HepG2 (cell line): ENCODE data around the gene ITCH. TPM values are rescaled to one million over a fixed set of nuclear protein-coding genes. Genes with fewer than 3 reads are reported as not detected.

Source experiments
- ARHGAP35 ChIP-seq: sonication (generic); formaldehyde crosslinking; IDR thresholded peaks from 2 replicates; pipeline ENCODE4 v1.9.0; 2022; ENCODE audit warnings: mild to moderate bottlenecking, inconsistent platforms, moderate library complexity, missing genetic modification reagents, borderline replicate concordance
- ARNT2 ChIP-seq: sonication (generic); formaldehyde crosslinking; IDR thresholded peaks from 2 replicates; pipeline ENCODE4 v1.8.0; 2022; ENCODE audit warnings: mild to moderate bottlenecking, low read depth, missing genetic modification reagents, moderate library complexity
- FOXA3 ChIP-seq: IDR thresholded peaks from 2 replicates; pipeline ENCODE4 v1.6.1; 2016; ENCODE audit warnings: missing genetic modification reagents, missing compliant biosample characterization
- GABPB1 ChIP-seq: IDR thresholded peaks from 2 replicates; pipeline ENCODE4 v1.6.1; 2016; ENCODE audit warnings: mild to moderate bottlenecking, missing genetic modification reagents, moderate library complexity, missing compliant biosample characterization
- GMEB2 ChIP-seq: IDR thresholded peaks from 2 replicates; pipeline ENCODE4 v1.6.1; 2016; ENCODE audit warnings: missing biosample characterization, missing genetic modification reagents, low read depth
- GTF3A ChIP-seq: sonication (generic); formaldehyde crosslinking; conservative IDR thresholded peaks from 2 replicates; pipeline ENCODE4 v1.4.0; 2020; ENCODE audit warnings: mild to moderate bottlenecking, missing genetic modification reagents
- HNRNPL ChIP-seq: fragments of 200-400 bp; formaldehyde crosslinking; IDR thresholded peaks from 2 replicates; pipeline ENCODE4 v1.6.1; 2017; ENCODE audit warnings: mild to moderate bottlenecking, low read depth, low read length
- MED13 ChIP-seq: sonication (generic); formaldehyde crosslinking; IDR thresholded peaks from 2 replicates; pipeline ENCODE4 v1.5.0; 2020; ENCODE audit warnings: missing genetic modification reagents
- NFE2L1 ChIP-seq: sonication (generic); formaldehyde crosslinking; IDR thresholded peaks from 2 replicates; pipeline ENCODE4 v1.4.0; 2020; ENCODE audit warnings: missing genetic modification reagents, mild to moderate bottlenecking, borderline replicate concordance
- PAWR ChIP-seq: sonication (generic); formaldehyde crosslinking; IDR thresholded peaks from 2 replicates; pipeline ENCODE4 v1.4.0; 2020; ENCODE audit warnings: missing genetic modification reagents, mild to moderate bottlenecking, borderline replicate concordance
- RARG ChIP-seq: sonication (generic); formaldehyde crosslinking; IDR thresholded peaks from 2 replicates; pipeline ENCODE4 v1.4.0; 2020; ENCODE audit warnings: low read depth, mild to moderate bottlenecking, missing genetic modification reagents
- RFX3 ChIP-seq: IDR thresholded peaks from 2 replicates; pipeline ENCODE4 v1.6.1; 2016; ENCODE audit warnings: missing biosample characterization, missing genetic modification reagents
- TFDP2 ChIP-seq: sonication (generic); formaldehyde crosslinking; IDR thresholded peaks from 2 replicates; pipeline ENCODE4 v1.4.0; 2020; ENCODE audit warnings: missing genetic modification reagents
- YEATS2 ChIP-seq: sonication (generic); formaldehyde crosslinking; IDR thresholded peaks from 2 replicates; pipeline ENCODE4 v1.4.0; 2020; ENCODE audit warnings: missing genetic modification reagents, borderline replicate concordance
- ZBTB8A ChIP-seq: sonication (generic); formaldehyde crosslinking; IDR thresholded peaks from 2 replicates; pipeline ENCODE4 v1.4.0; 2020; ENCODE audit warnings: mild to moderate bottlenecking, low read depth, missing genetic modification reagents, borderline replicate concordance
- ZNF136 ChIP-seq: sonication (generic); formaldehyde crosslinking; IDR thresholded peaks from 2 replicates; pipeline ENCODE4 v1.8.1; 2022; ENCODE audit warnings: low read depth, mild to moderate bottlenecking, moderate library complexity, missing genetic modification reagents
- ZNF232 ChIP-seq: sonication (generic); formaldehyde crosslinking; IDR thresholded peaks from 2 replicates; pipeline ENCODE4 v1.4.0; 2020; ENCODE audit warnings: missing genetic modification reagents, borderline replicate concordance
- ZNF24 ChIP-seq: fragments of 450-650 bp; IDR thresholded peaks from 2 replicates; pipeline ENCODE4 v1.6.1; 2017; ENCODE audit warnings: antibody characterized with exemption, mild to moderate bottlenecking
- ZNF329 ChIP-seq: sonication (generic); formaldehyde crosslinking; IDR thresholded peaks from 2 replicates; pipeline ENCODE4 v1.9.0; 2021; ENCODE audit warnings: low read depth, mild to moderate bottlenecking, missing genetic modification reagents
- ZNF468 ChIP-seq: sonication (generic); formaldehyde crosslinking; IDR thresholded peaks from 2 replicates; pipeline ENCODE4 v1.8.0; 2022; ENCODE audit warnings: mild to moderate bottlenecking, moderate library complexity, missing genetic modification reagents
- ZNF598 ChIP-seq: sonication (generic); formaldehyde crosslinking; IDR thresholded peaks from 2 replicates; pipeline ENCODE4 v1.5.1; 2020; ENCODE audit warnings: mild to moderate bottlenecking, missing genetic modification reagents, borderline replicate concordance
- ZNF746 ChIP-seq: sonication (generic); formaldehyde crosslinking; IDR thresholded peaks from 2 replicates; pipeline ENCODE4 v1.8.0; 2022; ENCODE audit warnings: mild to moderate bottlenecking, missing genetic modification reagents
- ZNF747 ChIP-seq: sonication (generic); formaldehyde crosslinking; IDR thresholded peaks from 2 replicates; pipeline ENCODE4 v1.8.1; 2023; ENCODE audit warnings: missing genetic modification reagents, mild to moderate bottlenecking, borderline replicate concordance
- ZNF781 ChIP-seq: sonication (generic); formaldehyde crosslinking; IDR thresholded peaks from 2 replicates; pipeline ENCODE4 v1.5.1; 2020; ENCODE audit warnings: borderline replicate concordance, mild to moderate bottlenecking, missing genetic modification reagents; ENCODE audit errors: not compliant biosample characterization
- ZNF782 ChIP-seq: sonication (generic); formaldehyde crosslinking; IDR thresholded peaks from 2 replicates; pipeline ENCODE4 v1.4.0; 2020; ENCODE audit warnings: missing genetic modification reagents, mild to moderate bottlenecking, borderline replicate concordance
- ZNF879 ChIP-seq: sonication (generic); formaldehyde crosslinking; IDR thresholded peaks from 2 replicates; pipeline ENCODE4 v1.8.1; 2023; ENCODE audit warnings: missing genetic modification reagents
- ZSCAN12 ChIP-seq: sonication (generic); formaldehyde crosslinking; IDR thresholded peaks from 2 replicates; pipeline ENCODE4 v1.9.0; 2021; ENCODE audit warnings: mild to moderate bottlenecking, missing genetic modification reagents
- ZSCAN25 ChIP-seq: sonication (generic); formaldehyde crosslinking; IDR thresholded peaks from 2 replicates; pipeline ENCODE4 v1.8.0; 2022; ENCODE audit warnings: mild to moderate bottlenecking, missing genetic modification reagents
- ZSCAN9 ChIP-seq: IDR thresholded peaks from 2 replicates; pipeline ENCODE4 v1.6.1; 2016; ENCODE audit warnings: borderline replicate concordance
- polyA plus RNA-seq, 8 experiments: library from polyadenylated mRNA; depleted of rRNA in 3 of 8; stranded (reverse) in 7 of 8; unstranded in 1 of 8; fragments of >200 nt; fragmentation: Illumina TruSeq in 4 of 8; extraction: Trizol in 4 of 8; gene quantifications; 2 replicates each; pipeline versions ENCODE4 v1.2.1 to v1.2.3, GENCODE V29; 2011 to 2016; ENCODE audit warnings: low read depth in 4 of 8, missing spikeins in 1 of 8, mixed read lengths in 1 of 8; ENCODE audit not compliant: insufficient read depth in 1 of 8
- total RNA-seq, 5 experiments: library from RNA; depleted of rRNA; stranded (reverse); fragments of >200 nt; fragmentation: Illumina TruSeq; extraction: Trizol; gene quantifications; 2 replicates each; pipeline ENCODE4 v1.2.3, GENCODE V29; 2016; ENCODE audit warnings: low read depth in 1 of 5

Gene ITCH
- total and polyA plus RNA-seq, 2 of the 13 experiments (the other 11 are each of a cell fraction or from before 2014, with no cell fraction given) = 20.5 to 112 TPM

- TF ChIP-seq GTF3A (no peak), RFX3 (CRISPR knock-in tag) (no peak), ZNF747 (CRISPR knock-in tag) (peak; percentile 22), ZNF781 (CRISPR knock-in tag) (peak; percentile 50), PAWR (CRISPR knock-in tag) (no peak), ZBTB8A (CRISPR knock-in tag) (peak; percentile 15; the same call in 1 of the 2 replicates), RARG (CRISPR knock-in tag) (no peak), ZSCAN9 (CRISPR knock-in tag) (no peak), ZNF468 (CRISPR knock-in tag) (no peak), MED13 (CRISPR knock-in tag) (0 out of 2 replicates have a peak, but pooled peaks have one; percentile 52), GABPB1 (CRISPR knock-in tag) (no peak; the same call in 1 of the 2 replicates), ZSCAN12 (CRISPR knock-in tag) (0 out of 2 replicates have a peak, but pooled peaks have one; percentile 80), FOXA3 (CRISPR knock-in tag) (no peak), YEATS2 (CRISPR knock-in tag) (no peak), ZNF879 (no peak), ZNF24 (no peak), ARHGAP35 (CRISPR knock-in tag) (0 out of 2 replicates have a peak, but pooled peaks have one; percentile 22), ZNF598 (CRISPR knock-in tag) (peak; percentile 6; the same call in 1 of the 2 replicates), ZNF746 (CRISPR knock-in tag) (no peak), GMEB2 (no peak), ZNF329 (CRISPR knock-in tag) (peak; percentile 60; the same call in 1 of the 2 replicates), TFDP2 (CRISPR knock-in tag) (no peak), ARNT2 (CRISPR knock-in tag) (no peak), ZNF782 (no peak), ZNF232 (CRISPR knock-in tag) (peak; percentile 34; the same call in 1 of the 2 replicates), NFE2L1 (0 out of 2 replicates have a peak, but pooled peaks have one; percentile 4), ZSCAN25 (no peak), ZNF136 (CRISPR knock-in tag) (no peak), HNRNPL (peak; percentile 35; the same call in 1 of the 2 replicates)
Observed at GRCh38 chr20:34363465-34364222, 571 bp downstream of the ITCH start (continued).
